Measurements from ENCODE around the gene C7orf33. TPM values are rescaled to one million over a fixed set of nuclear protein-coding genes. Genes with fewer than 3 reads are reported as not detected.

C7orf33 gene
- total and polyA plus RNA-seq, 2 of the 8 experiments (the other 6 are each of a cell fraction or from before 2014, with no cell fraction given), result not detected

GRCh38 chr7:148589640-148590039 is 926 bp upstream of the C7orf33 start:
- no peaks in the 10 kb centered on the region for H3K36me3 ChIP-seq (ENCODE audit: control insufficient read depth in 2 of 4, insufficient read depth in 4 of 4, low read length in 3 of 4)
- no peak overlapping the region for H3K4me3 ChIP-seq (ENCODE audit: extremely low read depth in 1 of 4, insufficient read depth in 2 of 4, low read depth in 3 of 4, low read length in 4 of 4)
- DNase-seq (ENCODE audit: low read depth in 1 of 2, low spot score in 2 of 2), result no peak
- no peak overlapping the region for H3K4ac ChIP-seq (replicated peaks; ENCODE audit: insufficient read length, low read depth, low read length)
- H3K14ac ChIP-seq (ENCODE audit: insufficient read length), result no peak overlapping the region
- no peak overlapping the region for H3K23ac ChIP-seq (ENCODE audit: insufficient read length)
- H3K9ac ChIP-seq (replicated peaks in 1 of 4; ENCODE audit: extremely low read depth in 1 of 4, low read depth in 3 of 4, low read length in 3 of 4), result no peak overlapping the region
- H2BK15ac ChIP-seq (ENCODE audit: low read length), result no peak overlapping the region
- ChIA-PET POLR2A (ENCODE audit: partially characterized antibody) (interaction anchor here (1.2 kb wide), 1 partner anchor 22 kb away, joined by 4 read pairs; no protein-coding TSS in a partner anchor), CTCF (ENCODE audit: partially characterized antibody) (interaction anchor here (0.8 to 1.7 kb wide), 3 partner anchors 14 to 163 kb away, joined by 3 to 12 read pairs (median 4); no protein-coding TSS in a partner anchor)
- no peaks in the 10 kb centered on the region for H4K20me1 ChIP-seq (replicated peaks in 1 of 2; ENCODE audit: control insufficient read depth in 1 of 2, insufficient read depth in 2 of 2, low read length in 2 of 2)
- no peak overlapping the region for H4K8ac ChIP-seq (ENCODE audit: extremely low read depth, insufficient read depth, low read length)
- H2BK5ac ChIP-seq (ENCODE audit: low read depth, low read length), result no peak overlapping the region
- no peak overlapping the region for H4K91ac ChIP-seq (replicated peaks; ENCODE audit: insufficient read length, low read length)
- WGBS, 2 experiments (ENCODE audit: extremely low coverage in 1 of 2, insufficient coverage in 1 of 2, insufficient read length in 1 of 2, insufficient replicate concordance in 2 of 2, low coverage in 1 of 2, low lambda C conversion rate in 2 of 2, missing lambda C conversion rate in 1 of 2), result 31% methylated on average over 3 of the region's 3 CpGs; no CpG with 5 or more reads in 1 of the 2 experiments
- H3K9me3 ChIP-seq (ENCODE audit: insufficient read depth in 2 of 2, low read depth in 1 of 2, low read length in 1 of 2), result no peaks in the 10 kb centered on the region
- peak overlapping the region in 1 of 2 experiments; percentile 29; a peak in 1 of 4 replicates for H3K4me2 ChIP-seq (ENCODE audit: insufficient read depth in 1 of 2, low read depth in 2 of 2, low read length in 2 of 2)
- no peak overlapping the region for H2BK12ac ChIP-seq (ENCODE audit: low read depth, low read length)
- H3K27me3 ChIP-seq (replicated peaks in 1 of 4; ENCODE audit: control insufficient read depth in 3 of 4, extremely low read depth in 1 of 4, insufficient read depth in 3 of 4, low read length in 3 of 4), result no peaks in the 10 kb centered on the region
- no peak overlapping the region for H3K27ac ChIP-seq (ENCODE audit: low read depth, low read length)
- TF ChIP-seq NANOG (IDR thresholded peaks at IDR 0.05; ENCODE audit: insufficient read depth, low read depth, low read length, poor library complexity, severe bottlenecking) (peak; percentile 13), KDM4A (IDR thresholded peaks at IDR 0.05; ENCODE audit: low read depth, low read length, severe bottlenecking) (no peak)
- no peak overlapping the region for H2AK5ac ChIP-seq (ENCODE audit: low read depth, low read length)
- H3K23me2 ChIP-seq (ENCODE audit: low read depth, low read length), result no peaks in the 10 kb centered on the region
- no peak overlapping the region for H4K5ac ChIP-seq (ENCODE audit: insufficient read length, low read depth, low read length)
- peak; percentile 60 for FAIRE-seq
- no peaks in the 10 kb centered on the region for H3K79me2 ChIP-seq (ENCODE audit: control insufficient read depth in 1 of 2, insufficient read depth in 2 of 2, low read length in 2 of 2)
- no peak overlapping the region for H3K18ac ChIP-seq (ENCODE audit: extremely low read depth, low read length)
- H2BK20ac ChIP-seq (ENCODE audit: low read length), result no peak overlapping the region
- no peak overlapping the region for H3K56ac ChIP-seq (replicated peaks; ENCODE audit: insufficient read length, low read depth, low read length)
- no peaks in the 10 kb centered on the region for H3K79me1 ChIP-seq (ENCODE audit: low read depth, low read length)
- no peak overlapping the region for H2AFZ ChIP-seq (ENCODE audit: low read length)
- H2BK120ac ChIP-seq (replicated peaks; ENCODE audit: low read depth, low read length), result no peak overlapping the region
- peaks cover 4 to 18% (median 13%) of the 10 kb centered on the region in 4 experiments; a peak in 6 of 7 replicates for H3K4me1 ChIP-seq (replicated peaks in 1 of 4; ENCODE audit: control insufficient read depth in 3 of 4, insufficient read depth in 4 of 4, low read length in 3 of 4)

Data from H1 (cell line).